Measurements from ENCODE around the gene PITPNM2.

Gene PITPNM2

GRCh38 chr12:123129621-123130020 lies 21.3 kb downstream of the PITPNM2 start:
- DNase-seq (ENCODE audit: extremely low spot score): no peak
- POLR2A ChIA-PET: no interaction called here
- no peak for TF ChIP-seq CTCF (IDR thresholded peaks at IDR 0.05; ENCODE audit: control extremely low read depth, extremely low read depth, low read depth, missing control alignments)
- CTCF ChIA-PET: interaction anchor here (1.0 to 1.9 kb wide), 2 partner anchors 24 to 31 kb away, joined by 3 to 4 read pairs; no protein-coding TSS in a partner anchor

- ChIA-PET CTCF (interaction anchor here (1.1 to 1.3 kb wide), 2 partner anchors 10 to 13 kb away, joined by 3 to 5 read pairs; no protein-coding TSS in a partner anchor), POLR2A (no interaction called here)
- no peak for DNase-seq (ENCODE audit: extremely low spot score)
- TF ChIP-seq CTCF (IDR thresholded peaks at IDR 0.05; ENCODE audit: control extremely low read depth, extremely low read depth, low read depth, missing control alignments): no peak
These were observed 23.8 kb downstream of the PITPNM2 start for GRCh38 chr12:123127182-123127495.

GRCh38 chr12:123126294-123127181 lies 24.4 kb downstream of the PITPNM2 start:
- no peak for DNase-seq (ENCODE audit: extremely low spot score)
- CTCF ChIA-PET: interaction anchor here (1.1 to 1.3 kb wide), 2 partner anchors 10 to 13 kb away, joined by 3 to 5 read pairs; no protein-coding TSS in a partner anchor
- POLR2A ChIA-PET: no interaction called here
- TF ChIP-seq CTCF (IDR thresholded peaks at IDR 0.05; ENCODE audit: control extremely low read depth, extremely low read depth, low read depth, missing control alignments): no peak

DNA sequence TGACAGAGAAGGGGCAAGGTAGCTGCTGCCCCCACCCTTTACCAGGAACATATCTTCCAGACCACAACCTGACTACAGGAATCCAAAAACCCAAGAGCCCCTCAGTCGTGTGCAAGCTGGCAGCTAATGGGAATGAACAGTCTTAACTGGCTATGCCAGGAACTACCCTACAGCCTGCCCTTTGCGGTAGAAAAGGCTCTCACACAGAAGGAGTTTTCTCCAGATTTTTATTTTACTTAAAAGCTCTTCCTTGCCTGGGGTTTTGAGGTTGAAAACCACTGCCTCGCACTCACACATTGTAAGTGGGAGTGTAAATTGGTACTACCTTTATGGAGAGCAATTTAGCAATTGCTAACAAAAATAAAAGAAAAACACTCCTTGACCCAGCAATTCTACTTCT lies 28.3 kb downstream of the PITPNM2 start:
- CTCF ChIA-PET: no interaction called here

GRCh38 chr12:123121670-123122069 lies 29.2 kb downstream of the PITPNM2 start:
- DNase-seq (ENCODE audit: extremely low spot score): no peak
- ChIA-PET POLR2A (no interaction called here), CTCF (interaction anchor here (1.0 to 1.6 kb wide), 3 partner anchors 14 to 32 kb away, joined by 3 to 6 read pairs (median 5); no protein-coding TSS in a partner anchor)
- TF ChIP-seq CTCF (IDR thresholded peaks at IDR 0.05; ENCODE audit: control extremely low read depth, extremely low read depth, low read depth, missing control alignments): no peak

More for the DNA sequence above, 28.3 kb downstream of the PITPNM2 start:
- TF ChIP-seq CTCF (IDR thresholded peaks at IDR 0.05; ENCODE audit: control extremely low read depth, extremely low read depth, low read depth, missing control alignments): no peak
- no peak for DNase-seq (ENCODE audit: extremely low spot score)
- POLR2A ChIA-PET: no interaction called here

GRCh38 chr12:123120452-123121166 lies 30.3 kb downstream of the PITPNM2 start:
- ChIA-PET POLR2A (interaction anchor here (0.9 to 1.2 kb wide), 2 partner anchors 112 to 263 kb away, joined by 3 to 4 read pairs; partner anchors contain the start of genes MPHOSPH9 and MTRFR), CTCF (interaction anchor here (0.9 to 3.5 kb wide), 5 partner anchors 11 to 117 kb away, joined by 3 to 12 read pairs (median 5); no protein-coding TSS in a partner anchor)
- no peak for DNase-seq (ENCODE audit: extremely low spot score)
- no peak for TF ChIP-seq CTCF (IDR thresholded peaks at IDR 0.05; ENCODE audit: control extremely low read depth, extremely low read depth, low read depth, missing control alignments)

Measured in GM10248 (cell line).